ENCODE results near the gene BACH1. TPM values are rescaled to one million over a fixed set of nuclear protein-coding genes. Genes with fewer than 3 reads are reported as not detected.
"Not testable (repeated sequence)": the region's sequence is repeated elsewhere in the genome, so short reads cannot be mapped to it uniquely, and the experiment has no call there.

The BACH1 gene
- total RNA-seq, 3 donors from 2014 or later, result 31.8 to 65.3 (median 42.3) TPM

GRCh38 chr21:29265690-29266479 lies 32.8 kb upstream of the BACH1 start:
- H3K27me3 ChIP-seq, result no peaks in the 10 kb centered on the region
- no peaks in the 10 kb centered on the region for H3K9me3 ChIP-seq
- no peak overlapping the region for H3K27ac ChIP-seq
- H3K4me1 ChIP-seq, result no peaks in the 10 kb centered on the region
- H3K4me3 ChIP-seq, result no peak overlapping the region
- no peaks in the 10 kb centered on the region for H3K36me3 ChIP-seq
- TF ChIP-seq POLR2AphosphoS5 (IDR thresholded peaks at IDR 0.05), result no peak
- TF ChIP-seq, protein P1, sequence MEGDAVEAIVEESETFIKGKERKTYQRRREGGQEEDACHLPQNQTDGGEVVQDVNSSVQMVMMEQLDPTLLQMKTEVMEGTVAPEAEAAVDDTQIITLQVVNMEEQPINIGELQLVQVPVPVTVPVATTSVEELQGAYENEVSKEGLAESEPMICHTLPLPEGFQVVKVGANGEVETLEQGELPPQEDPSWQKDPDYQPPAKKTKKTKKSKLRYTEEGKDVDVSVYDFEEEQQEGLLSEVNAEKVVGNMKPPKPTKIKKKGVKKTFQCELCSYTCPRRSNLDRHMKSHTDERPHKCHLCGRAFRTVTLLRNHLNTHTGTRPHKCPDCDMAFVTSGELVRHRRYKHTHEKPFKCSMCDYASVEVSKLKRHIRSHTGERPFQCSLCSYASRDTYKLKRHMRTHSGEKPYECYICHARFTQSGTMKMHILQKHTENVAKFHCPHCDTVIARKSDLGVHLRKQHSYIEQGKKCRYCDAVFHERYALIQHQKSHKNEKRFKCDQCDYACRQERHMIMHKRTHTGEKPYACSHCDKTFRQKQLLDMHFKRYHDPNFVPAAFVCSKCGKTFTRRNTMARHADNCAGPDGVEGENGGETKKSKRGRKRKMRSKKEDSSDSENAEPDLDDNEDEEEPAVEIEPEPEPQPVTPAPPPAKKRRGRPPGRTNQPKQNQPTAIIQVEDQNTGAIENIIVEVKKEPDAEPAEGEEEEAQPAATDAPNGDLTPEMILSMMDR (IDR thresholded peaks at IDR 0.05), result no peak
- DNase-seq (ENCODE audit: low spot score in 2 of 2), result no peak
- intact Hi-C loops (cut with DNase I; ENCODE audit: low total_unique reads), result no loop called here

DNA sequence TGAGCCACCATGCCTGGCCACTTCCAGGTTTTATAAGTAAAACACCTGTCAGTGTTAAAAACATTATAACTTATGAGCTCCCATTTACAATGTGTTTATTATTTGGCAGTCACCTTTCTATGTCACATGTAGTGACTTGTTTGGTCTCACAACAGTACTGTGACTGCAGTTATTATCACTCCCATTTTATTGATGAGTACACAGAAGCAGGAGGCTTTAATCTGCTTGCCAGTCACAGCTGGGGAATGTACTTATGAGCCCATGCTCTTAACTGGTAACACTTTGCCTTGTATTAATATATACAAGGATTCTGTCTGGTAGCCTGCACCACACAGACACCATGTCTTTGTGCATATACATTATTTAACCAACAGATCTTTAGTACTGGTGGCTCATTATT lies 31.1 kb upstream of the BACH1 start:
- intact Hi-C loops (cut with DNase I; ENCODE audit: low total_unique reads), result no loop called here
- no peaks in the 10 kb centered on the region for H3K36me3 ChIP-seq
- H3K27me3 ChIP-seq, result no peaks in the 10 kb centered on the region
- no peak overlapping the region for H3K4me3 ChIP-seq
- no peaks in the 10 kb centered on the region for H3K9me3 ChIP-seq
- TF ChIP-seq, protein P1 (IDR thresholded peaks at IDR 0.05), result no peak
- TF ChIP-seq POLR2A (IDR thresholded peaks at IDR 0.05), result no peak
- no peak for TF ChIP-seq POLR2AphosphoS5 (IDR thresholded peaks at IDR 0.05)
- no peak overlapping the region for H3K27ac ChIP-seq
- DNase-seq (ENCODE audit: low spot score in 2 of 2), result no peak
- no peaks in the 10 kb centered on the region for H3K4me1 ChIP-seq

DNA sequence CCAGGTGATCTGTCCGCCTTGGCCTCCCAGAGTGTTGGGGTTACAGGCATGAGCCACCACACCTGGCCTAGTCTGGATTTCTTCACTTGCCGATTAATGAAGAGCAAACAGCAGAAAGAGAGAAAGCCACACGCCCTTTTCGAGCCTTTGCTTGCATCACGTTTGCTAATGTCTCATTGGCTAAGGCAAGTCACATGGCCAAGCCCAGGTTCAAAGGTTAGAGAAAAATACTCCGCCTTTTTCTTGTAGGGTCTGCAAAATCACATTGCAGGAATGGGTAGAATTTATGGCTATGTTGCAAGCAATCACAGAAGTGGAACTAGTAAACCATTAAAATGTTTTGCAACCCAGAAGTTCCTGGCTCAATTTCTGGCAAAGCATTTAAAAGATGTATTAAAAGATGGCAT lies 26.8 kb upstream of the BACH1 start:
- Histone ChIP-seq H3K27me3 (no peaks in the 10 kb centered on the region), H3K36me3 (no peaks in the 10 kb centered on the region), H3K4me3 (no peak overlapping the region), H3K27ac (no peak overlapping the region), H3K9me3 (no peaks in the 10 kb centered on the region), H3K4me1 (no peaks in the 10 kb centered on the region)
- intact Hi-C loops (cut with DNase I; ENCODE audit: low total_unique reads), result no loop called here
- no peak for TF ChIP-seq POLR2A (IDR thresholded peaks at IDR 0.05)
- no peak for TF ChIP-seq POLR2AphosphoS5 (IDR thresholded peaks at IDR 0.05)
- TF ChIP-seq, protein P1 (IDR thresholded peaks at IDR 0.05), result no peak
- no peak for DNase-seq (ENCODE audit: low spot score in 2 of 2)

DNA sequence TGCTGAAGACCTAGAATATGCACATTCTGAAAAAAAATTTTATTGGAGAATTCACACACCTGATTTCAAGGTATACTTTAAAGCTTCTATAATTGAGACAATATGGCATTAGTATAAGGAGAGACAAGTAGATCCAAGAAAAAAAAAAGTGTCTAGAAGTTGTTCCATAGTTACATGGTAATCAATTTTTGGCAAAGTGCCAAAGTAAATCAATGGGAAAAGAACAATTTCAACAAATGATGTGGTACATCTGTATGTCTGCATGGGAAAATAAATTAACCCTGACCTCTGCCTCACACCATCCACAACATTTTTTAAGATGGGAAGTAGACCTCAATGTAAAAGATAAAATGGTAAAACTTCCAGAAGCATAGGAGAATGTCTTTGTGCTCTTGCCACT lies 21.3 kb upstream of the BACH1 start:
- H3K4me3 ChIP-seq, result no peak overlapping the region
- no peaks in the 10 kb centered on the region for H3K4me1 ChIP-seq
- no peaks in the 10 kb centered on the region for H3K9me3 ChIP-seq
- TF ChIP-seq POLR2AphosphoS5 (IDR thresholded peaks at IDR 0.05) (no peak), POLR2A (IDR thresholded peaks at IDR 0.05) (no peak)
- TF ChIP-seq, protein P1 (IDR thresholded peaks at IDR 0.05), result no peak
- DNase-seq (ENCODE audit: low spot score in 2 of 2), result no peak
- intact Hi-C loops (cut with DNase I; ENCODE audit: low total_unique reads), result no loop called here
- H3K36me3 ChIP-seq, result no peaks in the 10 kb centered on the region
- no peak overlapping the region for H3K27ac ChIP-seq
- no peaks in the 10 kb centered on the region for H3K27me3 ChIP-seq

DNA sequence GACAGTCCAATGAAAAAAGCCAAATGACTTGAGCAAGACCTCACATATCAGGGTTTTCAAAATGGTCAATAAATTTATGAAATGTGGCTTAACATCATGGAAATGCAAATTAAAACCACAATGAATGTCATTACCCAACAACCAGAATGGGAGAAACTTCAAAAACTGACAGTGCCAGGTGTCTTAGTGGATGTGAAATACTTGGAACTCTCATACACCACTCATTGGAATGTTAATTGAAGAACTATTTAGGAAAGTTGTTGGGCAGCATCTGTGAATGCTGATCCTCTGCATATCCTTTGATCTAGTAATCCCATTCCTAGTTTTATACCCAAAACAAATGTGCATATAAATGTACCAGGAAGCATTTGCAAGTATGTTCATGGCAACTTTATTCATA lies 19.2 kb upstream of the BACH1 start:
- H3K27me3 ChIP-seq, result no peaks in the 10 kb centered on the region
- H3K9me3 ChIP-seq, result no peaks in the 10 kb centered on the region
- DNase-seq (ENCODE audit: low spot score in 2 of 2), result no peak
- H3K4me1 ChIP-seq, result no peaks in the 10 kb centered on the region
- TF ChIP-seq, protein P1 (IDR thresholded peaks at IDR 0.05), result no peak
- TF ChIP-seq POLR2A (IDR thresholded peaks at IDR 0.05) (no peak), POLR2AphosphoS5 (IDR thresholded peaks at IDR 0.05) (no peak)
- H3K27ac ChIP-seq, result no peak overlapping the region
- H3K4me3 ChIP-seq, result no peak overlapping the region
- no peaks in the 10 kb centered on the region for H3K36me3 ChIP-seq
- intact Hi-C loops (cut with DNase I; ENCODE audit: low total_unique reads), result no loop called here

- H3K9me3 ChIP-seq; intact Hi-C loops (cut with DNase I; ENCODE audit: low total_unique reads); DNase-seq (ENCODE audit: low spot score in 2 of 2); H3K36me3 ChIP-seq; H3K4me3 ChIP-seq; H3K27me3 ChIP-seq; H3K27ac ChIP-seq; H3K4me1 ChIP-seq: not testable (repeated sequence)
These were observed 16.9 kb upstream of the BACH1 start for GRCh38 chr21:29281801-29282200.

Data from breast epithelium (tissue), 4 donors.